ENCODE data around the gene MAPK11.

Gene MAPK11

GRCh38 chr22:50221410-50222300 is 48.5 kb downstream of the MAPK11 start:
- no peak for DNase-seq

GRCh38 chr22:50220603-50221409 is 49.4 kb downstream of the MAPK11 start:
- DNase-seq: no peak

GRCh38 chr22:50219800-50220602 is 50.2 kb downstream of the MAPK11 start:
- no peak for DNase-seq

- DNase-seq: peak; percentile 45
These were observed 51.0 kb downstream of the MAPK11 start for GRCh38 chr22:50218996-50219727.

- DNase-seq: no peak
These were observed 51.8 kb downstream of the MAPK11 start for GRCh38 chr22:50218153-50218995.

GRCh38 chr22:50217543-50218152 is 52.5 kb downstream of the MAPK11 start:
- no peak for DNase-seq

GRCh38 chr22:50216684-50217520 is 53.3 kb downstream of the MAPK11 start:
- DNase-seq: no peak

- DNase-seq: no peak
These were observed 54.0 kb downstream of the MAPK11 start for GRCh38 chr22:50216055-50216683.

GRCh38 chr22:50215297-50216054 is 54.7 kb downstream of the MAPK11 start:
- no peak for DNase-seq
